ENCODE results near the gene ZNF697. TPM values are rescaled to one million over a fixed set of nuclear protein-coding genes. Genes with fewer than 3 reads are reported as not detected.
A peak's percentile ranks its signal among the peaks of the same experiment; 100 is the strongest.
"Not testable (repeated sequence)": the region's sequence is repeated elsewhere in the genome, so short reads cannot be mapped to it uniquely, and the experiment has no call there.

The ZNF697 gene
- total and polyA plus RNA-seq, 9 of the 15 experiments (the other 6 are each of a cell fraction or from before 2014, with no cell fraction given): 2.1 to 13.6 (median 8.3) TPM

- TF ChIP-seq CREM (IDR thresholded peaks at IDR 0.05; ENCODE audit: low read depth) (peak; percentile 62), NR2C1 (IDR thresholded peaks at IDR 0.05) (no peak), NR2C1 (tag; IDR thresholded peaks at IDR 0.05) (no peak), CREB1 (IDR thresholded peaks at IDR 0.05) (no peak), CREB1 (CRISPR knock-in tag; IDR thresholded peaks at IDR 0.05) (0 out of 2 replicates have a peak, but pooled peaks have one; percentile 22), DEAF1 (CRISPR knock-in tag; IDR thresholded peaks at IDR 0.05) (peak; percentile 45; the same call in 1 of the 2 replicates), STAG1 (CRISPR knock-in tag; IDR thresholded peaks at IDR 0.05; ENCODE audit: borderline replicate concordance) (peak; percentile 28; the same call in 1 of the 2 replicates), CTCF (IDR thresholded peaks at IDR 0.05 in 2 of 3, conservative IDR thresholded peaks at IDR 0.05 in 1 of 3; ENCODE audit: insufficient read depth in 2 of 3, low read depth in 1 of 3, low read length in 3 of 3) (peak; percentile 57 to 71 (median 66)), SMAD4 (CRISPR knock-in tag; conservative IDR thresholded peaks at IDR 0.05) (no peak), HMBOX1 (IDR thresholded peaks at IDR 0.05) (peak; percentile 84)
These were observed 65.3 kb downstream of the ZNF697 start (continued) for GRCh38 chr1:119582801-119583200.

- ATAC-seq; H3K9me1 ChIP-seq (ENCODE audit: control insufficient read depth, insufficient read depth, low read length); FAIRE-seq; H3K27me3 ChIP-seq (ENCODE audit: control insufficient read depth in 2 of 2, insufficient read depth in 2 of 2, low read length in 2 of 2); H3K79me2 ChIP-seq (ENCODE audit: control insufficient read depth, insufficient read depth, low read length); H3K36me3 ChIP-seq (ENCODE audit: control insufficient read depth, insufficient read depth, low read length); DNase-seq (ENCODE audit: extremely low read depth in 1 of 4, low spot score in 3 of 4); H3K27ac ChIP-seq (ENCODE audit: extremely low read depth, low read depth, low read length); H3K4me2 ChIP-seq (ENCODE audit: insufficient read depth, low read length); H4K20me1 ChIP-seq (replicated peaks; ENCODE audit: control insufficient read depth, insufficient read depth, low read length); H2AFZ ChIP-seq (ENCODE audit: low read depth, low read length); H3K4me3 ChIP-seq; BruUV-seq (replicated peaks); H3K9ac ChIP-seq (ENCODE audit: insufficient read depth in 1 of 2, low read depth in 2 of 2, low read length in 2 of 2); in situ Hi-C loops (cut with MboI); CTCF ChIA-PET (ENCODE audit: low intra/inter-chr PET ratio); intact Hi-C loops (cut with micrococcal nuclease); H3K9me3 ChIP-seq (replicated peaks; ENCODE audit: control insufficient read depth, insufficient read depth, low read depth, low read length); POLR2A ChIA-PET; H3K4me1 ChIP-seq (replicated peaks in 1 of 2; ENCODE audit: control insufficient read depth in 2 of 2, insufficient read depth in 2 of 2, low read length in 2 of 2): not testable (repeated sequence)
- WGBS (ENCODE audit: insufficient coverage, low coverage, missing lambda C conversion rate): 3% methylated on average over 2 of the region's 3 CpGs
These were observed 67.0 kb downstream of the ZNF697 start for GRCh38 chr1:119581076-119581475.
